Trophoblast cell (in vitro differentiated cells and primary cell): ENCODE results near the gene ODF2.
A peak's percentile ranks its signal among the peaks of the same experiment; 100 is the strongest.
"Not testable (repeated sequence)": the region's sequence is repeated elsewhere in the genome, so short reads cannot be mapped to it uniquely, and the experiment has no call there.

ENCODE experiments used
- DNase-seq, 2 donors: peaks; one replicate each; pipeline ENCODE4 v3.0.0-alpha.2; 2016
- H2AFZ ChIP-seq: 2 replicates; pipeline ENCODE4 v1.6.1; 2013; ENCODE audit warnings: low read length, moderate library complexity, mild to moderate bottlenecking; ENCODE audit not compliant: insufficient read depth, poor library complexity
- H2AK5ac ChIP-seq: 2 replicates; pipeline ENCODE4 v1.6.1; 2013; ENCODE audit warnings: mild to moderate bottlenecking, low read length
- H2BK120ac ChIP-seq: 2 replicates; pipeline ENCODE4 v1.6.1; 2013; ENCODE audit warnings: low read length, mild to moderate bottlenecking, moderate library complexity; ENCODE audit not compliant: insufficient read depth, poor library complexity
- H2BK12ac ChIP-seq: 2 replicates; pipeline ENCODE4 v1.6.1; 2013; ENCODE audit warnings: mild to moderate bottlenecking, low read length, moderate library complexity
- H2BK5ac ChIP-seq: 2 replicates; pipeline ENCODE4 v1.6.1; 2013; ENCODE audit warnings: low read length, low read depth, moderate library complexity, mild to moderate bottlenecking; ENCODE audit not compliant: poor library complexity
- H3K14ac ChIP-seq: 2 replicates; pipeline ENCODE4 v1.6.1; 2013; ENCODE audit warnings: mild to moderate bottlenecking, low read length
- H3K18ac ChIP-seq: 2 replicates; pipeline ENCODE4 v1.6.1; 2013; ENCODE audit warnings: mild to moderate bottlenecking, low read length
- H3K23ac ChIP-seq: 2 replicates; pipeline ENCODE4 v1.6.1; 2013; ENCODE audit warnings: low read length
- H3K27ac ChIP-seq: 2 replicates; pipeline ENCODE4 v1.5.1; 2013; ENCODE audit warnings: low read depth, mild to moderate bottlenecking, inconsistent platforms, low read length, moderate library complexity
- H3K27me3 ChIP-seq: 2 replicates; pipeline ENCODE4 v1.6.1; 2013; ENCODE audit warnings: inconsistent platforms, mild to moderate bottlenecking, low read length, moderate library complexity; ENCODE audit not compliant: insufficient read depth
- H3K36me3 ChIP-seq, 2 experiments: 1 replicate in 1 of 2; 2 replicates in 1 of 2; pipeline ENCODE4 v1.6.1; 2013; ENCODE audit warnings: low read length in 2 of 2, mild to moderate bottlenecking in 2 of 2, moderate library complexity in 1 of 2; ENCODE audit not compliant: insufficient read depth in 2 of 2, control insufficient read depth in 1 of 2
- H3K4ac ChIP-seq: 2 replicates; pipeline ENCODE4 v1.6.1; 2013; ENCODE audit warnings: low read depth, mild to moderate bottlenecking, low read length, moderate library complexity
- H3K4me1 ChIP-seq, 2 experiments: 1 replicate in 1 of 2; 2 replicates in 1 of 2; pipeline ENCODE4 v1.6.1; 2013; ENCODE audit warnings: low read length in 2 of 2, mild to moderate bottlenecking in 2 of 2, moderate library complexity in 1 of 2; ENCODE audit not compliant: insufficient read depth in 2 of 2, control insufficient read depth in 1 of 2
- H3K4me2 ChIP-seq: 2 replicates; pipeline ENCODE4 v1.6.1; 2013; ENCODE audit warnings: inconsistent platforms, mild to moderate bottlenecking, low read length, moderate library complexity
- H3K4me3 ChIP-seq: 2 replicates; pipeline ENCODE4 v1.5.1; 2013; ENCODE audit warnings: mild to moderate bottlenecking, low read depth, low read length, inconsistent platforms
- H3K79me1 ChIP-seq: one replicate; pipeline ENCODE4 v1.6.1; 2013; ENCODE audit warnings: low read length
- H3K79me2 ChIP-seq: 2 replicates; pipeline ENCODE4 v1.6.1; 2013; ENCODE audit warnings: low read length, mild to moderate bottlenecking; ENCODE audit not compliant: control insufficient read depth, insufficient read depth, poor library complexity
- H3K9ac ChIP-seq: 2 replicates; pipeline ENCODE4 v1.6.1; 2013; ENCODE audit warnings: mild to moderate bottlenecking, low read length
- H3K9me3 ChIP-seq: 2 replicates; pipeline ENCODE4 v1.6.1; 2013; ENCODE audit warnings: low read depth, mild to moderate bottlenecking, control low read depth, inconsistent platforms, low read length; ENCODE audit not compliant: insufficient read depth
- H4K12ac ChIP-seq: 2 replicates; pipeline ENCODE4 v1.6.1; 2013; ENCODE audit warnings: low read depth, mild to moderate bottlenecking, low read length, moderate library complexity
- H4K8ac ChIP-seq: 2 replicates; pipeline ENCODE4 v1.6.1; 2013; ENCODE audit warnings: low read depth, mild to moderate bottlenecking, low read length, moderate library complexity
- H4K91ac ChIP-seq: one replicate; pipeline ENCODE4 v1.6.1; 2013; ENCODE audit warnings: low read depth, mild to moderate bottlenecking, low read length, moderate library complexity
- WGBS: extraction: QIAGEN DNeasy Blood & Tissue Kit; methylation state at CpG from one replicate; pipeline ENCODE4 v1.1.7; 2013; ENCODE audit warnings: missing lambda C conversion rate; ENCODE audit not compliant: insufficient read length, insufficient coverage; ENCODE audit errors: extremely low coverage; 5-methylcytosine and 5-hydroxymethylcytosine counted together

Gene ODF2

DNA sequence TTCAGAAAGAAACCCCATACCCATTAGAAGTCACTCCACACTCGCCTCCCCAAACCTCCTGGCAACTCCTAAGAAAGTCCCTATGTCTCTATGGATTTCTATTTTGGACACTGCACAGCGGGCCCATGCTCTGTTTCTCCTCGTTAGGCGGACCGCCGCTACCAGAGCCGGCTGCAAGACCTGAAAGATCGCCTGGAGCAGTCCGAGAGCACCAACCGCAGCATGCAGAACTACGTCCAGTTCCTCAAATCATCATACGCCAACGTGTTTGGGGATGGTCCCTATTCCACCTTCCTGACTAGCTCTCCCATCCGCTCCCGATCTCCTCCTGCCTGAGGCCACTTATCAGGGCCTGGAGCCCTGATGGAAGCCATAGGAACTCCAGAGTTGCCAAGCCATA is 44.1 kb downstream of the ODF2 start:
- H2BK5ac ChIP-seq = no peak overlapping the region
- no peak overlapping the region for H2AK5ac ChIP-seq
- H3K27ac ChIP-seq = no peak overlapping the region
- H3K9me3 ChIP-seq = no peaks in the 10 kb centered on the region
- H3K4me3 ChIP-seq = no peak overlapping the region
- no peak overlapping the region for H4K8ac ChIP-seq
- no peak overlapping the region for H3K14ac ChIP-seq
- no peak overlapping the region for H2BK12ac ChIP-seq
- H3K36me3 ChIP-seq = peaks cover 44 to 54% of the 10 kb centered on the region in 2 experiments
- H2AFZ ChIP-seq = no peak overlapping the region
- no peak overlapping the region for H3K4ac ChIP-seq
- H3K23ac ChIP-seq = no peak overlapping the region
- no CpG with 5 or more reads among the region's 15 CpGs for WGBS
- H3K4me2 ChIP-seq = no peak overlapping the region
- no peaks in the 10 kb centered on the region for H3K79me2 ChIP-seq
- H4K91ac ChIP-seq = no peak overlapping the region
- no peak overlapping the region for H3K18ac ChIP-seq
- no peaks in the 10 kb centered on the region for H3K4me1 ChIP-seq
- H2BK120ac ChIP-seq = no peak overlapping the region
- no peaks in the 10 kb centered on the region for H3K27me3 ChIP-seq
- H3K9ac ChIP-seq = no peak overlapping the region
- no peak overlapping the region for H4K12ac ChIP-seq
- H3K79me1 ChIP-seq = peaks cover 3% of the 10 kb centered on the region
- no peak for DNase-seq

DNA sequence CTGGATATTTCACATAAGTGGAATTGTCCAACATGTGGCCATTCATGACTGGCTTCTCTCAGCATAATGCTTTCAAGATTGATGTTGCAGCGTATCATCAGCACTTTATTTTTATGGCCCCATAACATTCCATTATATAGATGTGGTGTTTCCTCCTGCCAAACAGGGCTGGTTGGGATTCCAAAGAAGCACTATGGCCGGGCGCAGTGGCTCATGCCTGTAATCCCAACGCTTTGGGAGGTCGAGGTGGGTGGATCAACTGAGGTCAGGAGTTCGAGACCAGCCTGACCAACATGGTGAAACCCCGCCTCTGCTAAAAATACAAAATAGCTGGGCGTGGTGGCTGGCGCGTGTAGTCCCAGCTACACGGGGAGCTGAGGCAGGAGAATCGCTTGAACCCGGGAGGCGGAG is 47.6 kb downstream of the ODF2 start:
- not testable (repeated sequence) for H3K27ac ChIP-seq, H4K91ac ChIP-seq, H3K18ac ChIP-seq, H4K8ac ChIP-seq, H3K4me3 ChIP-seq, H3K79me2 ChIP-seq, H3K14ac ChIP-seq, H4K12ac ChIP-seq, H3K9ac ChIP-seq, H2BK5ac ChIP-seq, H3K23ac ChIP-seq, H2AK5ac ChIP-seq, H2BK12ac ChIP-seq, H3K4me2 ChIP-seq, H3K27me3 ChIP-seq, H2BK120ac ChIP-seq, H2AFZ ChIP-seq, H3K4ac ChIP-seq, H3K4me1 ChIP-seq, H3K9me3 ChIP-seq, H3K79me1 ChIP-seq
- WGBS = no CpG with 5 or more reads among the region's 14 CpGs
- DNase-seq = peak in 1 of 2 donors; percentile 2
- peaks cover 21 to 23% of the 10 kb centered on the region in 2 experiments for H3K36me3 ChIP-seq

DNA sequence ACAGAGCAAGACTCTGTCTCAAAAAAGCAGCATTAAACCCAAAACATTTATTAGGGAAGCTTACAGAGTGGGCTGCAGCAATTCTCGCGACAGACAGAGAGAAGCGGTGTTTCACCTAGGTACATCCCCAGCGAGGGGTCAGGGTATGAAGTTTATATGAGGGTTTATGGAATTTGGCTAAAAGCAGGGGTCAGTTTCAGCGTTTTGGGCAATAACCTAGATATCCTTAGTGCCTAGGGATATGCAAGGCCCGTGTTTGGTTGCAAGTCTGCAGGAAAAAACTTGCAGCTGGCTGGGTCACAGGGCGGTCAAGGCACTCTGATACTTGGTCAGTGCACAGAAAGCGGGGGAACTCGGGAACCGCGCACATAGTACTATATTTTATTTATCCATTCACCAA is 48.1 kb downstream of the ODF2 start:
- peak overlapping the region; percentile 64 for H2AFZ ChIP-seq
- no peaks in the 10 kb centered on the region for H3K9me3 ChIP-seq
- no peak overlapping the region for H3K4ac ChIP-seq
- peak overlapping the region; percentile 12 for H4K12ac ChIP-seq
- no peak overlapping the region for H2AK5ac ChIP-seq
- peak in 1 of 2 donors; percentile 31 for DNase-seq
- peaks cover 0 to 2% of the 10 kb centered on the region in 2 experiments for H3K4me1 ChIP-seq
- H3K27me3 ChIP-seq = no peaks in the 10 kb centered on the region
- H3K18ac ChIP-seq = no peak overlapping the region
- H2BK120ac ChIP-seq = no peak overlapping the region
- no peak overlapping the region for H3K23ac ChIP-seq
- no CpG with 5 or more reads among the region's 11 CpGs for WGBS
- H3K4me2 ChIP-seq = peak overlapping the region; percentile 13
- H3K4me3 ChIP-seq = no peak overlapping the region
- H4K8ac ChIP-seq = peak overlapping the region; percentile 53
- H4K91ac ChIP-seq = no peak overlapping the region
- no peak overlapping the region for H3K27ac ChIP-seq
- peaks cover 3% of the 10 kb centered on the region for H3K79me1 ChIP-seq
- no peaks in the 10 kb centered on the region for H3K79me2 ChIP-seq
- peaks cover 16 to 20% of the 10 kb centered on the region in 2 experiments for H3K36me3 ChIP-seq
- H2BK5ac ChIP-seq = no peak overlapping the region
- H3K9ac ChIP-seq = no peak overlapping the region
- H2BK12ac ChIP-seq = no peak overlapping the region
- no peak overlapping the region for H3K14ac ChIP-seq

DNA sequence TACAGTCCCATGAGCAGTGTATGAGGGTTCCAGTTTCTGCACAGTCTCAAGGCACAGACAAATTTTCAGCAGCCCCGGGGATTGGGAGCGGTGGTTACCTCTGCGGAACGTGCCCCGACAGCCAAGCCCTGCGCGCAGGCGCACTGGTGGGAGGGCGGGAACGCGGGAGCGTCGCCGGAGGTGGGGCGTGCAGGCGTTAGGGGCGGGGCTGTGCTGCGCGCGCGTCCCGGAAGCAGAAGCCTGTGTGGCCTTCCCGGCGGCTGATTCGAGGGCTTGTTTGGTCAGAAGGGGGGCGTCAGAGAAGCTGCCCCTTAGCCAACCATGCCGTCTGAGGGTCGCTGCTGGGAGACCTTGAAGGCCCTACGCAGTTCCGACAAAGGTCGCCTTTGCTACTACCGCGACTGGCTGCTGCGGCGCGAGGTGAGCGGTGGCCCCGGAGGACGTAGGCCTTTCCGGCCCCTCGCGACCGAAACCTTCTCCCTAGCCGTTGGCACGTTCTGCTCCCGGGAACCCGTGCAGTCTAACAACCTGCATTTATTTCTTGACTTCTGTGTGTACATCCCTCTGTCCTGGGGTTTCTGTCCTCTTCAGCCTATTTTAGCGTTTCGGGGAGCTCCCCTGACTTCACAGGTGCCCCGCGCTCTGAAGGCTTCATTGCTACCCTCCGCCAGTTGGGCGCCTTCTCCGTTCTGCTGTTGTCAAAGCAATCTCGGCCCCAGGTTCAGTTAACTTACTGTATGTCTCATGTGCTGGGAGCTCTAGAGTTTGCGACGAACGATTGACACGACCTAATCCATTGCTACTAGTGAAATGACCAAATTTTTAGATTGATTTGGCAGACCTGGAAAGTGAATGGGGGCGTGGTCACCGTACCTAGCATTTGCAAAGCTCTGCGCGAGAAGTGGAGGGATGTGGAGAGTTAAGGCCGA is 48.9 kb downstream of the ODF2 start, which contains the start of gene GLE1:
Gene GLE1, plus strand, starts transcription at position 235 of the 929 bp plus-strand sequence. Its CDS starts 87 bp downstream, at position 322.
- Histone ChIP-seq H3K27me3 (no peaks in the 10 kb centered on the region), H3K9me3 (no peaks in the 10 kb centered on the region), H3K14ac (peak within 1 kb of the TSS; percentile 86), H3K4me1 (peaks cover 0 to 2% of the 10 kb centered on the region in 2 experiments), H3K36me3 (peaks cover 9 to 17% of the 10 kb centered on the region in 2 experiments), H2BK120ac (peak within 1 kb of the TSS; percentile 40), H2BK12ac (no peak within 1 kb of the TSS), H3K4me3 (peak within 1 kb of the TSS; percentile 95), H4K8ac (peak within 1 kb of the TSS; percentile 92), H2AFZ (peak within 1 kb of the TSS; percentile 94), H3K18ac (peak within 1 kb of the TSS; percentile 79), H4K91ac (peak within 1 kb of the TSS; percentile 50), H3K9ac (peak within 1 kb of the TSS; percentile 80), H3K23ac (no peak within 1 kb of the TSS), H3K79me2 (no peaks in the 10 kb centered on the region), H3K79me1 (peaks cover 3% of the 10 kb centered on the region), H4K12ac (peak within 1 kb of the TSS; percentile 83), H3K4me2 (peak within 1 kb of the TSS; percentile 92), H3K27ac (peak within 1 kb of the TSS; percentile 20), H3K4ac (peak within 1 kb of the TSS; percentile 59), H2AK5ac (no peak within 1 kb of the TSS), H2BK5ac (peak within 1 kb of the TSS; percentile 39)
- peak; percentile 92 to 99 for DNase-seq
- WGBS = no CpG with 5 or more reads among the region's 64 CpGs
